ENCODE results near the gene PCSK4. TPM values are rescaled to one million over a fixed set of nuclear protein-coding genes. Genes with fewer than 3 reads are reported as not detected.

The PCSK4 gene
- total RNA-seq, 1 experiment from 2014 or later, result 3.9 TPM

DNA sequence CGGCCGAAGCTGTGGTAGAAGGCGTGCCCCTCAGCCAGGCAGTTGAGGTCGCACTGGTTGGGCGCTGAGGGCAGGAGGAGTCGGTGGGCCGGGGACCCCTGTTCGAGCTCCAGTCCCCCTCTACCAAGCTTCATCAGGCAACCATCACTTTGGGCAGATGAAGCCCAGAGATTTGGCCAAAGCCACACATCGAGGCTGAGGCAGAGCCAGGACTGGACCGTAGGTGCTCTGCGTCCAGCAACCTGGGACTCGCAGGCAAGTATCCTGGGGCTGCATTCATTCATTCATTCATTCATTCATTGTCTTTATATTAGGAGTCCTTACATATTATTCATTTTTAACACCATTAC is 18.3 kb upstream of the PCSK4 start:
- H3K4me1 ChIP-seq (ENCODE audit: insufficient read depth, low read length), result peaks cover 3% of the 10 kb centered on the region; the same call in 1 of the 2 replicates
- no peaks in the 10 kb centered on the region for H4K20me1 ChIP-seq (ENCODE audit: low read length)
- intact Hi-C loops (cut with micrococcal nuclease), result no loop called here
- POLR2A ChIA-PET (ENCODE audit: unreplicated experiment), result interaction anchor here (0.6 kb wide), 1 partner anchor 196 kb away, joined by 11 read pairs; no protein-coding TSS in a partner anchor
- H3K9me3 ChIP-seq (ENCODE audit: low read length), result no peaks in the 10 kb centered on the region
- no peak overlapping the region for H3K27ac ChIP-seq (ENCODE audit: low read length)
- no peak for ATAC-seq
- no peaks in the 10 kb centered on the region for H3K9me2 ChIP-seq (replicated peaks; ENCODE audit: low read length)
- peaks cover 3% of the 10 kb centered on the region; the same call in 1 of the 2 replicates for H3K79me2 ChIP-seq (ENCODE audit: low read length)
- no peak for TF ChIP-seq EZH2 (IDR thresholded peaks at IDR 0.05; ENCODE audit: low read length, unreplicated experiment)
- TF ChIP-seq EZH2phosphoT487 (IDR thresholded peaks at IDR 0.05; ENCODE audit: borderline replicate concordance, low read length), result no peak
- TF ChIP-seq, protein P1, sequence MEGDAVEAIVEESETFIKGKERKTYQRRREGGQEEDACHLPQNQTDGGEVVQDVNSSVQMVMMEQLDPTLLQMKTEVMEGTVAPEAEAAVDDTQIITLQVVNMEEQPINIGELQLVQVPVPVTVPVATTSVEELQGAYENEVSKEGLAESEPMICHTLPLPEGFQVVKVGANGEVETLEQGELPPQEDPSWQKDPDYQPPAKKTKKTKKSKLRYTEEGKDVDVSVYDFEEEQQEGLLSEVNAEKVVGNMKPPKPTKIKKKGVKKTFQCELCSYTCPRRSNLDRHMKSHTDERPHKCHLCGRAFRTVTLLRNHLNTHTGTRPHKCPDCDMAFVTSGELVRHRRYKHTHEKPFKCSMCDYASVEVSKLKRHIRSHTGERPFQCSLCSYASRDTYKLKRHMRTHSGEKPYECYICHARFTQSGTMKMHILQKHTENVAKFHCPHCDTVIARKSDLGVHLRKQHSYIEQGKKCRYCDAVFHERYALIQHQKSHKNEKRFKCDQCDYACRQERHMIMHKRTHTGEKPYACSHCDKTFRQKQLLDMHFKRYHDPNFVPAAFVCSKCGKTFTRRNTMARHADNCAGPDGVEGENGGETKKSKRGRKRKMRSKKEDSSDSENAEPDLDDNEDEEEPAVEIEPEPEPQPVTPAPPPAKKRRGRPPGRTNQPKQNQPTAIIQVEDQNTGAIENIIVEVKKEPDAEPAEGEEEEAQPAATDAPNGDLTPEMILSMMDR (conservative IDR thresholded peaks at IDR 0.05; ENCODE audit: low read depth, low read length), result no peak
- no peaks in the 10 kb centered on the region for H3K36me3 ChIP-seq (ENCODE audit: low read depth, low read length)
- peak overlapping the region; percentile 34; the same call in 1 of the 2 replicates for H3K4me2 ChIP-seq (ENCODE audit: low read length)
- H2AFZ ChIP-seq (ENCODE audit: low read length), result no peak overlapping the region
- no peaks in the 10 kb centered on the region for H3K27me3 ChIP-seq (ENCODE audit: low read length)
- H3K4me3 ChIP-seq (ENCODE audit: low read length), result 0 out of 2 replicates have a peak overlapping the region, but pooled peaks have one; percentile 18
- no TSS peak for BruUV-seq (replicated peaks)
- H3K9ac ChIP-seq (ENCODE audit: low read length), result no peak overlapping the region
- H3F3A ChIP-seq (ENCODE audit: low read length, unreplicated experiment), result no peaks in the 10 kb centered on the region
- CTCF ChIA-PET, result no interaction called here
- DNase-seq, result no peak

DNA sequence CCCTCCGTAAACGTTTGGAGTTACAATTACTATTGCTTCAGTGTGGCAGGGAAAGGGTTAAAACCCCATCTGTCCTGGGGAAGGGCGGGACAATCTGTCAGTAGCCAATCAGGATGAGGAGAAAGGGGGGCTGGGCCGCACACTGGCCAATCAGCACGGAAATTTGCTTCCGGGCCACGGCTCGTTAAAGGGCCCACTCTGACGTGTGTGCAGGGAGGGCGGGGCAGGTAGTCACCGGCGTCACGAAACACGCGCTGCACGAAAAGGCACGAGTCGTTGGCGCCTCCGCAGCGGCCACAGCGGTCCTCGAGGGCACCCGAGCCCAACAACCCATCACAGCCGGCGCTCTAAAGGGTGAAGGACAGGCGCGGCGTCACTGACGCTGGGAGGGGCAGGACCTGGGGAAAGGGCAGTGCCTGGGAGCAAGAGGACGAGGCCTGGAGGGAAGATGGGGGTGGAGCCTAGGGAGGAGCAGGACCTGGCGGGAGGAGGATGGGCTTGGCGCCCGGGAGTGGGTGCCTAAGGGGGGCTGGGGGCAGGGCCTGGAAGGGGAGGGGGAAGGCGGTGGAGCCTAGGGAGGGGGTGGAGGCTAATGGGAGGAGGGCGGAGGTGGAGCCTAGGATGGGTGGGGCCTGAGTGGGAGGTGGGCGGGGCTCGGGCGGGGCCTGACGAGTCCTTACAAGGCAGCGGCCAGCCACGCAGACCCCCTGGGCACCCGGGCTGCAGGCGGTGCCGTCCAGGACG is 17.8 kb upstream of the PCSK4 start:
- CTCF ChIA-PET, result no interaction called here
- no TSS peak for BruUV-seq (replicated peaks)
- Histone ChIP-seq H3K9ac (ENCODE audit: low read length) (peak overlapping the region; percentile 72), H3K9me2 (replicated peaks; ENCODE audit: low read length) (no peaks in the 10 kb centered on the region), H3K4me1 (ENCODE audit: insufficient read depth, low read length) (peaks cover 3% of the 10 kb centered on the region; the same call in 1 of the 2 replicates), H3K4me2 (ENCODE audit: low read length) (peak overlapping the region; percentile 90), H3K4me3 (ENCODE audit: low read length) (peak overlapping the region; percentile 66), H2AFZ (ENCODE audit: low read length) (peak overlapping the region; percentile 91), H3K27ac (ENCODE audit: low read length) (peak overlapping the region; percentile 78), H3K36me3 (ENCODE audit: low read depth, low read length) (no peaks in the 10 kb centered on the region), H3F3A (ENCODE audit: low read length, unreplicated experiment) (no peaks in the 10 kb centered on the region), H3K9me3 (ENCODE audit: low read length) (no peaks in the 10 kb centered on the region), H3K79me2 (ENCODE audit: low read length) (peaks cover 3% of the 10 kb centered on the region; the same call in 1 of the 2 replicates), H3K27me3 (ENCODE audit: low read length) (no peaks in the 10 kb centered on the region), H4K20me1 (ENCODE audit: low read length) (no peaks in the 10 kb centered on the region)
- POLR2A ChIA-PET (ENCODE audit: unreplicated experiment), result interaction anchor here (0.6 kb wide), 1 partner anchor 196 kb away, joined by 11 read pairs; no protein-coding TSS in a partner anchor
- DNase-seq (peak; percentile 89), ATAC-seq (peak; percentile 82)
- no peak for TF ChIP-seq EZH2 (IDR thresholded peaks at IDR 0.05; ENCODE audit: low read length, unreplicated experiment)
- TF ChIP-seq, protein P1 (conservative IDR thresholded peaks at IDR 0.05; ENCODE audit: low read depth, low read length), result no peak
- no peak for TF ChIP-seq EZH2phosphoT487 (IDR thresholded peaks at IDR 0.05; ENCODE audit: borderline replicate concordance, low read length)
- intact Hi-C loops (cut with micrococcal nuclease), result no loop called here

- TF ChIP-seq EZH2 (IDR thresholded peaks at IDR 0.05; ENCODE audit: low read length, unreplicated experiment) (no peak), EZH2phosphoT487 (IDR thresholded peaks at IDR 0.05; ENCODE audit: borderline replicate concordance, low read length) (no peak)
- TF ChIP-seq, protein P1 (conservative IDR thresholded peaks at IDR 0.05; ENCODE audit: low read depth, low read length), result no peak
- ATAC-seq (no peak), DNase-seq (no peak)
- no peak overlapping the region for H3K4me3 ChIP-seq (ENCODE audit: low read length)
- H3K4me1 ChIP-seq (ENCODE audit: insufficient read depth, low read length), result no peaks in the 10 kb centered on the region; the same call in 1 of the 2 replicates
- H3K9me2 ChIP-seq (replicated peaks; ENCODE audit: low read length), result no peaks in the 10 kb centered on the region
- no peak overlapping the region for H3K9ac ChIP-seq (ENCODE audit: low read length)
- H3K9me3 ChIP-seq (ENCODE audit: low read length), result no peaks in the 10 kb centered on the region
- no peaks in the 10 kb centered on the region for H3K36me3 ChIP-seq (ENCODE audit: low read depth, low read length)
- CTCF ChIA-PET, result no interaction called here
- peak overlapping the region; percentile 78; the same call in 1 of the 2 replicates for H3K27ac ChIP-seq (ENCODE audit: low read length)
- intact Hi-C loops (cut with micrococcal nuclease), result no loop called here
- no peaks in the 10 kb centered on the region for H3K27me3 ChIP-seq (ENCODE audit: low read length)
- no peaks in the 10 kb centered on the region for H3F3A ChIP-seq (ENCODE audit: low read length, unreplicated experiment)
- H3K4me2 ChIP-seq (ENCODE audit: low read length), result peak overlapping the region; percentile 90; the same call in 1 of the 2 replicates
- BruUV-seq (replicated peaks), result no TSS peak
- no peaks in the 10 kb centered on the region for H4K20me1 ChIP-seq (ENCODE audit: low read length)
- POLR2A ChIA-PET (ENCODE audit: unreplicated experiment), result no interaction called here
- peak overlapping the region; percentile 91; the same call in 1 of the 2 replicates for H2AFZ ChIP-seq (ENCODE audit: low read length)
- H3K79me2 ChIP-seq (ENCODE audit: low read length), result no peaks in the 10 kb centered on the region
Measured at GRCh38 chr19:1507192-1507660, 17.1 kb upstream of the PCSK4 start.
